HepG2 (cell line): ENCODE measurements around the gene ATE1. TPM values are rescaled to one million over a fixed set of nuclear protein-coding genes. Genes with fewer than 3 reads are reported as not detected.

Experiments
- FIP1L1 ChIP-seq: fragments of 200-400 bp; formaldehyde crosslinking; IDR thresholded peaks from 2 replicates; pipeline ENCODE4 v1.6.1; 2018; ENCODE audit warnings: low read depth, mild to moderate bottlenecking, low read length, moderate library complexity, borderline replicate concordance; ENCODE audit not compliant: insufficient read depth
- TBL1XR1 ChIP-seq: fragments of 150-350 bp; IDR thresholded peaks from 2 replicates; pipeline ENCODE4 v1.6.1; 2014; ENCODE audit warnings: borderline replicate concordance, low read length; ENCODE audit not compliant: partially characterized antibody
- TFDP2 ChIP-seq: sonication (generic); formaldehyde crosslinking; IDR thresholded peaks from 2 replicates; pipeline ENCODE4 v1.4.0; 2020; ENCODE audit warnings: missing genetic modification reagents
- TFE3 ChIP-seq: IDR thresholded peaks from 2 replicates; pipeline ENCODE4 v1.6.1; 2016
- THAP8 ChIP-seq: sonication (generic); formaldehyde crosslinking; IDR thresholded peaks from 2 replicates; pipeline ENCODE4 v1.5.1; 2020; ENCODE audit warnings: missing genetic modification reagents, mild to moderate bottlenecking, borderline replicate concordance
- ZBTB2 ChIP-seq: sonication (generic); formaldehyde crosslinking; IDR thresholded peaks from 2 replicates; pipeline ENCODE4 v1.8.0; 2022; ENCODE audit warnings: low read depth, missing genetic modification reagents
- ZNF136 ChIP-seq: sonication (generic); formaldehyde crosslinking; IDR thresholded peaks from 2 replicates; pipeline ENCODE4 v1.8.1; 2022; ENCODE audit warnings: low read depth, mild to moderate bottlenecking, moderate library complexity, missing genetic modification reagents
- ZNF607 ChIP-seq: sonication (generic); formaldehyde crosslinking; IDR thresholded peaks from 2 replicates; pipeline ENCODE4 v1.5.1; 2020; ENCODE audit warnings: missing genetic modification reagents, mild to moderate bottlenecking, borderline replicate concordance
- ZNF713 ChIP-seq: sonication (generic); formaldehyde crosslinking; IDR thresholded peaks from 2 replicates; pipeline ENCODE4 v1.4.0; 2020; ENCODE audit warnings: mild to moderate bottlenecking, missing genetic modification reagents
- polyA plus RNA-seq, 8 experiments: library from polyadenylated mRNA; depleted of rRNA in 3 of 8; stranded (reverse) in 7 of 8; unstranded in 1 of 8; fragments of >200 nt; fragmentation: Illumina TruSeq in 4 of 8; extraction: Trizol in 4 of 8; gene quantifications; 2 replicates each; pipeline versions ENCODE4 v1.2.1 to v1.2.3, GENCODE V29; 2011 to 2016; ENCODE audit warnings: low read depth in 4 of 8, missing spikeins in 1 of 8, mixed read lengths in 1 of 8; ENCODE audit not compliant: insufficient read depth in 1 of 8
- total RNA-seq, 5 experiments: library from RNA; depleted of rRNA; stranded (reverse); fragments of >200 nt; fragmentation: Illumina TruSeq; extraction: Trizol; gene quantifications; 2 replicates each; pipeline ENCODE4 v1.2.3, GENCODE V29; 2016; ENCODE audit warnings: low read depth in 1 of 5

Gene ATE1
- total and polyA plus RNA-seq, 2 of the 13 experiments (the other 11 are each of a cell fraction or from before 2014, with no cell fraction given), result 17.5 to 42.2 TPM

DNA sequence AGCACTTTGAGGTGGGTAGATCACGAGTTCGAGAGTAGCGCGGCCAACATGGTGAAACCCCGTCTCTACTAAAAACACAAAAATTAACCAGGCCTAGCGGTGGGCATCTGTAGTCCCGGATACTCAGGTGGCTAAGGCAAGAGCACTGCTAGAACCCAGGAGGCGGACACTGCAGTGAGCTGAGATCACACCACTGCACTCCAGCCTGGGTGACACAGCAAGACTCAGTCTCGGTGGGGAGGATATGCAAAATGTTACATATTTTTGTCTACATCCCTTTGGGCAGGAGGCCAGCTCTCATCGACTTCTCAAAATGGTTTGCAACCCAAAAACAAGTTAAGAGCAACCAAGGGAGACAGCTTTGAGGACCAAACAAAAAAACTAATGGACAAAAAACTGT lies 8.2 kb downstream of the ATE1 start (continued):
- TF ChIP-seq ZBTB2 (CRISPR knock-in tag) (no peak), TBL1XR1 (no peak), TFE3 (no peak), ZNF713 (CRISPR knock-in tag) (no peak), FIP1L1 (no peak), ZNF136 (CRISPR knock-in tag) (no peak), TFDP2 (CRISPR knock-in tag) (no peak), ZNF607 (CRISPR knock-in tag) (no peak), THAP8 (CRISPR knock-in tag) (no peak)
